NCI-H2171 (cell line): ENCODE data around the gene DEUP1.
"Not testable (repeated sequence)": the region's sequence is repeated elsewhere in the genome, so short reads cannot be mapped to it uniquely, and the experiment has no call there.

Source experiments
- DNase-seq: peaks from one replicate; lab custom pipeline; 2025; lab: John Stamatoyannopoulos, UW

The DEUP1 gene

GRCh38 chr11:93359396-93359795, 28.9 kb downstream of the DEUP1 start:
- no peak for DNase-seq

- no peak for DNase-seq
Measured at GRCh38 chr11:93361435-93361834, 30.9 kb downstream of the DEUP1 start.

- no peak for DNase-seq
Measured at GRCh38 chr11:93368022-93368421, 37.5 kb downstream of the DEUP1 start.

GRCh38 chr11:93370260-93370659, 39.7 kb downstream of the DEUP1 start:
- no peak for DNase-seq

- no peak for DNase-seq
Measured at GRCh38 chr11:93389737-93390136, 59.2 kb downstream of the DEUP1 start.

GRCh38 chr11:93392867-93393266, 62.3 kb downstream of the DEUP1 start:
- DNase-seq = no peak

GRCh38 chr11:93393386-93393785, 62.8 kb downstream of the DEUP1 start:
- DNase-seq = no peak

GRCh38 chr11:93394488-93394887, 63.9 kb downstream of the DEUP1 start:
- no peak for DNase-seq

- DNase-seq = no peak
Measured at GRCh38 chr11:93396316-93396715, 65.8 kb downstream of the DEUP1 start.

- no peak for DNase-seq
Measured at GRCh38 chr11:93403930-93404329, 73.4 kb downstream of the DEUP1 start.

- DNase-seq = no peak
Measured at GRCh38 chr11:93407777-93408401, 77.3 kb downstream of the DEUP1 start.

GRCh38 chr11:93410441-93410840, 79.9 kb downstream of the DEUP1 start:
- no peak for DNase-seq

- DNase-seq = no peak
Measured at GRCh38 chr11:93411705-93412104, 81.2 kb downstream of the DEUP1 start.

GRCh38 chr11:93432247-93432646, 101.7 kb downstream of the DEUP1 start:
- DNase-seq = no peak

GRCh38 chr11:93443232-93443631, 112.7 kb downstream of the DEUP1 start:
- DNase-seq = not testable (repeated sequence)

GRCh38 chr11:93444617-93445073, 114.1 kb downstream of the DEUP1 start:
- no peak for DNase-seq

- no peak for DNase-seq
Measured at GRCh38 chr11:93458286-93458685, 127.7 kb downstream of the DEUP1 start.

GRCh38 chr11:93463666-93464065, 133.1 kb downstream of the DEUP1 start:
- DNase-seq = not testable (repeated sequence)

GRCh38 chr11:93464927-93465540, 134.5 kb downstream of the DEUP1 start:
- no peak for DNase-seq

GRCh38 chr11:93467054-93467453, 136.5 kb downstream of the DEUP1 start:
- DNase-seq = no peak

GRCh38 chr11:93468290-93468689, 137.7 kb downstream of the DEUP1 start:
- DNase-seq = no peak

- no peak for DNase-seq
Measured at GRCh38 chr11:93474123-93474522, 143.6 kb downstream of the DEUP1 start.

GRCh38 chr11:93476796-93477195, 146.3 kb downstream of the DEUP1 start:
- DNase-seq = no peak

GRCh38 chr11:93477684-93478234, 147.2 kb downstream of the DEUP1 start:
- no peak for DNase-seq
